Measurements from ENCODE around the gene SMAD6.

The SMAD6 gene

GRCh38 chr15:66805202-66805885, 103.3 kb downstream of the SMAD6 start:
- TF ChIP-seq CTCF (IDR thresholded peaks at IDR 0.05) = no peak

GRCh38 chr15:66808181-66808824, 106.3 kb downstream of the SMAD6 start:
- no peak for TF ChIP-seq CTCF (IDR thresholded peaks at IDR 0.05)

- no peak for TF ChIP-seq CTCF (IDR thresholded peaks at IDR 0.05)
Observed at GRCh38 chr15:66809664-66810063, 107.6 kb downstream of the SMAD6 start.

- no peak for TF ChIP-seq CTCF (IDR thresholded peaks at IDR 0.05)
Observed at GRCh38 chr15:66815318-66815717, 113.3 kb downstream of the SMAD6 start.

- TF ChIP-seq CTCF (IDR thresholded peaks at IDR 0.05) = no peak
Observed at GRCh38 chr15:66816201-66816600, 114.2 kb downstream of the SMAD6 start.

GRCh38 chr15:66819084-66819483, 117.0 kb downstream of the SMAD6 start:
- no peak for TF ChIP-seq CTCF (IDR thresholded peaks at IDR 0.05)

- TF ChIP-seq CTCF (IDR thresholded peaks at IDR 0.05) = no peak
Observed at GRCh38 chr15:66820481-66821176, 118.6 kb downstream of the SMAD6 start.

All from LNCAP (cell line).